ENCODE results near the gene TMX2. TPM values are rescaled to one million over a fixed set of nuclear protein-coding genes. Genes with fewer than 3 reads are reported as not detected.

The TMX2 gene
- total and polyA plus RNA-seq, 9 of the 15 experiments (the other 6 are each of a cell fraction or from before 2014, with no cell fraction given) = 176 to 433 (median 227) TPM

DNA sequence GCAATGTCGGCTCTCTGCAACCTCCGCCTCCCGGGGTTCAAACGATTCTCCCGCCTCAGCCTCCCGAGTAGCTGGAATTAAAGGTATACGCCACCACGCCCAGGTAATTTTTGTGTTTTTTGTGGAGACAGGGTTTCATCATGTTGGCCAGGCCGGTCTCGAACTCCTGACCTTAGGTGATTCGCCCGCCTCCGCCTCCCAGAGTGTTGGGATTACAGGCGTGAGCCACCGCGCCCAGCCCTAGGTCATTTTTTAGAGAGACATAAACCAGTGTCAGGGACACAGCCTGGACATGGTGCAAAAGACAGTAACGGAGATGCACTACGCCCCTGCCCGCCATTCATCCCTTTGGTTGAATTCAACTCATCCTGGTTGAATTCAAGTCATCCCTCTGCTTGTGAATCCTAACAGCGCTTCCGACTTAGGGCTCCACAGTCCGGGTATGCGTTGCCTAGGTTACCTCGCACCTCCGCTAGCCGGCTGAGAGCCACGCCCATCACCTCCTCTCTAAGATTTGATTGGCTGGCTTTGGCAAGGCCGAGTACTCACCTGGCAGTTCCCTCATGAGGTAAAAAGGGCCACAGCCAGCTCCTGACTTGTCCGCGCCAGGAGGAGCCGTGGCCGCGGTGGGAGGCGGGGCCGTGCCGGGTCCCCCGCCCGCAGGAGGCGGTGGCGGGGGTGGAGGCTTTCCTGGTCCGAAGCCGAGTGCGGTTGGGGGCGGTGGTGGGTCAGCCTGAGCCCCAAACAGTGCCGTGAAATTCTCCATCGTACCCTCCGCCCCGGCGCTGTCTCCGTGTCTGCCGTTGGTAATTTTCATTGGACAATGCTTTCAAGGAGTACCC, 758 bp upstream of the TMX2 start, which contains the start of gene MED19 (continued):
- TF ChIP-seq NR4A1 (CRISPR knock-in tag; IDR thresholded peaks at IDR 0.05) = no peak
- TF ChIP-seq NR4A1 (tag; IDR thresholded peaks at IDR 0.05) = no peak
- TF ChIP-seq, protein P1, sequence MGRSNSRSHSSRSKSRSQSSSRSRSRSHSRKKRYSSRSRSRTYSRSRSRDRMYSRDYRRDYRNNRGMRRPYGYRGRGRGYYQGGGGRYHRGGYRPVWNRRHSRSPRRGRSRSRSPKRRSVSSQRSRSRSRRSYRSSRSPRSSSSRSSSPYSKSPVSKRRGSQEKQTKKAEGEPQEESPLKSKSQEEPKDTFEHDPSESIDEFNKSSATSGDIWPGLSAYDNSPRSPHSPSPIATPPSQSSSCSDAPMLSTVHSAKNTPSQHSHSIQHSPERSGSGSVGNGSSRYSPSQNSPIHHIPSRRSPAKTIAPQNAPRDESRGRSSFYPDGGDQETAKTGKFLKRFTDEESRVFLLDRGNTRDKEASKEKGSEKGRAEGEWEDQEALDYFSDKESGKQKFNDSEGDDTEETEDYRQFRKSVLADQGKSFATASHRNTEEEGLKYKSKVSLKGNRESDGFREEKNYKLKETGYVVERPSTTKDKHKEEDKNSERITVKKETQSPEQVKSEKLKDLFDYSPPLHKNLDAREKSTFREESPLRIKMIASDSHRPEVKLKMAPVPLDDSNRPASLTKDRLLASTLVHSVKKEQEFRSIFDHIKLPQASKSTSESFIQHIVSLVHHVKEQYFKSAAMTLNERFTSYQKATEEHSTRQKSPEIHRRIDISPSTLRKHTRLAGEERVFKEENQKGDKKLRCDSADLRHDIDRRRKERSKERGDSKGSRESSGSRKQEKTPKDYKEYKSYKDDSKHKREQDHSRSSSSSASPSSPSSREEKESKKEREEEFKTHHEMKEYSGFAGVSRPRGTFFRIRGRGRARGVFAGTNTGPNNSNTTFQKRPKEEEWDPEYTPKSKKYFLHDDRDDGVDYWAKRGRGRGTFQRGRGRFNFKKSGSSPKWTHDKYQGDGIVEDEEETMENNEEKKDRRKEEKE (IDR thresholded peaks at IDR 0.05; ENCODE audit: borderline replicate concordance in 1 of 2, control insufficient read depth in 1 of 2, low read depth in 2 of 2, low read length in 1 of 2) = no peak
- TF ChIP-seq, protein P2, sequence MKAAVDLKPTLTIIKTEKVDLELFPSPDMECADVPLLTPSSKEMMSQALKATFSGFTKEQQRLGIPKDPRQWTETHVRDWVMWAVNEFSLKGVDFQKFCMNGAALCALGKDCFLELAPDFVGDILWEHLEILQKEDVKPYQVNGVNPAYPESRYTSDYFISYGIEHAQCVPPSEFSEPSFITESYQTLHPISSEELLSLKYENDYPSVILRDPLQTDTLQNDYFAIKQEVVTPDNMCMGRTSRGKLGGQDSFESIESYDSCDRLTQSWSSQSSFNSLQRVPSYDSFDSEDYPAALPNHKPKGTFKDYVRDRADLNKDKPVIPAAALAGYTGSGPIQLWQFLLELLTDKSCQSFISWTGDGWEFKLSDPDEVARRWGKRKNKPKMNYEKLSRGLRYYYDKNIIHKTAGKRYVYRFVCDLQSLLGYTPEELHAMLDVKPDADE (conservative IDR thresholded peaks at IDR 0.05; ENCODE audit: control insufficient read depth, low read depth, low read length) = peak; percentile 27; the same call in 1 of the 2 replicates
- peak in 1 of 2 experiments; percentile 32; a peak in 1 of 4 replicates for TF ChIP-seq TEAD1 (CRISPR knock-in tag; IDR thresholded peaks at IDR 0.05)
- TF ChIP-seq CCNT2 (IDR thresholded peaks at IDR 0.05; ENCODE audit: borderline replicate concordance, extremely low read depth, insufficient read length, low read depth, low read length) = peak; percentile 53
- peak; percentile 75 for TF ChIP-seq ATF7 (IDR thresholded peaks at IDR 0.05)
- TF ChIP-seq, protein P3, sequence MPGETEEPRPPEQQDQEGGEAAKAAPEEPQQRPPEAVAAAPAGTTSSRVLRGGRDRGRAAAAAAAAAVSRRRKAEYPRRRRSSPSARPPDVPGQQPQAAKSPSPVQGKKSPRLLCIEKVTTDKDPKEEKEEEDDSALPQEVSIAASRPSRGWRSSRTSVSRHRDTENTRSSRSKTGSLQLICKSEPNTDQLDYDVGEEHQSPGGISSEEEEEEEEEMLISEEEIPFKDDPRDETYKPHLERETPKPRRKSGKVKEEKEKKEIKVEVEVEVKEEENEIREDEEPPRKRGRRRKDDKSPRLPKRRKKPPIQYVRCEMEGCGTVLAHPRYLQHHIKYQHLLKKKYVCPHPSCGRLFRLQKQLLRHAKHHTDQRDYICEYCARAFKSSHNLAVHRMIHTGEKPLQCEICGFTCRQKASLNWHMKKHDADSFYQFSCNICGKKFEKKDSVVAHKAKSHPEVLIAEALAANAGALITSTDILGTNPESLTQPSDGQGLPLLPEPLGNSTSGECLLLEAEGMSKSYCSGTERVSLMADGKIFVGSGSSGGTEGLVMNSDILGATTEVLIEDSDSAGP (CRISPR knock-in tag; IDR thresholded peaks at IDR 0.05) = peak; percentile 54; the same call in 1 of the 2 replicates
- peak; percentile 61; the same call in 1 of the 2 replicates for TF ChIP-seq PHF8 (IDR thresholded peaks at IDR 0.05; ENCODE audit: borderline replicate concordance, low read length)
- TF ChIP-seq, protein P4, sequence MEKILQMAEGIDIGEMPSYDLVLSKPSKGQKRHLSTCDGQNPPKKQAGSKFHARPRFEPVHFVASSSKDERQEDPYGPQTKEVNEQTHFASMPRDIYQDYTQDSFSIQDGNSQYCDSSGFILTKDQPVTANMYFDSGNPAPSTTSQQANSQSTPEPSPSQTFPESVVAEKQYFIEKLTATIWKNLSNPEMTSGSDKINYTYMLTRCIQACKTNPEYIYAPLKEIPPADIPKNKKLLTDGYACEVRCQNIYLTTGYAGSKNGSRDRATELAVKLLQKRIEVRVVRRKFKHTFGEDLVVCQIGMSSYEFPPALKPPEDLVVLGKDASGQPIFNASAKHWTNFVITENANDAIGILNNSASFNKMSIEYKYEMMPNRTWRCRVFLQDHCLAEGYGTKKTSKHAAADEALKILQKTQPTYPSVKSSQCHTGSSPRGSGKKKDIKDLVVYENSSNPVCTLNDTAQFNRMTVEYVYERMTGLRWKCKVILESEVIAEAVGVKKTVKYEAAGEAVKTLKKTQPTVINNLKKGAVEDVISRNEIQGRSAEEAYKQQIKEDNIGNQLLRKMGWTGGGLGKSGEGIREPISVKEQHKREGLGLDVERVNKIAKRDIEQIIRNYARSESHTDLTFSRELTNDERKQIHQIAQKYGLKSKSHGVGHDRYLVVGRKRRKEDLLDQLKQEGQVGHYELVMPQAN (IDR thresholded peaks at IDR 0.05; ENCODE audit: borderline replicate concordance) = peak; percentile 80
- TF ChIP-seq GATAD2A (IDR thresholded peaks at IDR 0.05) = no peak
- peak in 1 of 2 experiments; percentile 60; a peak in 2 of 4 replicates for TF ChIP-seq KDM4B (IDR thresholded peaks at IDR 0.05; ENCODE audit: borderline replicate concordance in 2 of 2, low read depth in 1 of 2)
- peak; percentile 64 to 80; a peak in 3 of 4 replicates for TF ChIP-seq MAZ (CRISPR knock-in tag; conservative IDR thresholded peaks at IDR 0.05 in 1 of 2, IDR thresholded peaks at IDR 0.05 in 1 of 2)
- TF ChIP-seq GABPA (tag; conservative IDR thresholded peaks at IDR 0.05; ENCODE audit: low read depth) = 0 out of 2 replicates have a peak, but pooled peaks have one; percentile 83
